A549 (cell line): ENCODE data around the gene KDM6A. TPM values are rescaled to one million over a fixed set of nuclear protein-coding genes. Genes with fewer than 3 reads are reported as not detected.

Experiments used
- ATAC-seq, 2 experiments: fragments of 200-7000 bp in 1 of 2; fragments of >200 bp in 1 of 2; cut with Nextera tagmentation in 1 of 2; cut with Tn5 transposase in 1 of 2; 3 replicates each; pipeline versions ENCODE4 v1.8.0 to v1.9.1; 2018 to 2020; ENCODE audit warnings: mild to moderate bottlenecking in 1 of 2, moderate library complexity in 1 of 2
- CTCF ChIA-PET: fragments of 300-600 bp; sonication (Branson Sonifier 250); formaldehyde crosslinking; extraction: SDS; loops from one replicate; lab custom pipeline; 2021; ENCODE audit warnings: antibody characterized with exemption, inconsistent platforms; lab: Yijun Ruan, JAX
- POLR2A ChIA-PET: fragments of 350-600 bp; formaldehyde crosslinking; extraction: SDS; loops from one replicate; lab custom pipeline; 2021; ENCODE audit warnings: antibody characterized with exemption, inconsistent platforms; lab: Yijun Ruan, JAX
- DNase-seq, 2 experiments: peaks; one replicate each; pipeline versions ENCODE4 v3.0.0 to v3.0.0-alpha.2; 2011 to 2016; ENCODE audit warnings: low read depth in 1 of 2, low spot score in 1 of 2
- FAIRE-seq: peaks from 2 replicates; lab custom pipeline; 2011; peaks lifted over from hg19 to GRCh38; lab: Jason Lieb, UNC
- H3K27ac ChIP-seq, 2 experiments: fragments of >200 bp; sonication (Bioruptor Twin); formaldehyde crosslinking; 3 replicates each; pipeline ENCODE4 v1.5.1; 2016 to 2017
- H3K4me1 ChIP-seq: fragments of >200 bp; sonication (Bioruptor Twin); formaldehyde crosslinking; 3 replicates; pipeline ENCODE4 v1.6.1; 2016
- H3K4me2 ChIP-seq: fragments of >200 bp; sonication (Bioruptor Twin); formaldehyde crosslinking; 3 replicates; pipeline ENCODE4 v1.6.1; 2016
- H3K4me3 ChIP-seq: fragments of >200 bp; sonication (Bioruptor Twin); formaldehyde crosslinking; 3 replicates; pipeline ENCODE4 v1.5.1; 2016
- H3K9me3 ChIP-seq: fragments of >200 bp; sonication (Bioruptor Twin); formaldehyde crosslinking; 3 replicates; pipeline ENCODE4 v1.6.1; 2016
- CBX2 ChIP-seq: fragments of 200-600 bp; sonication (generic); IDR thresholded peaks from 2 replicates; pipeline ENCODE4 v1.6.1; 2016; ENCODE audit warnings: low read depth, mild to moderate bottlenecking, borderline replicate concordance
- CHD2 ChIP-seq: fragments of 150-350 bp; IDR thresholded peaks from 2 replicates; pipeline ENCODE4 v1.6.1; 2014; ENCODE audit warnings: low read length; ENCODE audit not compliant: partially characterized antibody
- CHD4 ChIP-seq: fragments of 200-600 bp; sonication (generic); IDR thresholded peaks from 2 replicates; pipeline ENCODE4 v1.6.1; 2016; ENCODE audit warnings: antibody characterized with exemption, mild to moderate bottlenecking, borderline replicate concordance
- EHMT2 ChIP-seq: fragments of 200-600 bp; sonication (generic); IDR thresholded peaks from 2 replicates; pipeline ENCODE4 v1.6.1; 2016; ENCODE audit warnings: antibody characterized with exemption, low read depth, mild to moderate bottlenecking, moderate library complexity
- EP300 ChIP-seq, 2 experiments: fragments of >200 bp; sonication (Bioruptor Twin); formaldehyde crosslinking; IDR thresholded peaks; 2 replicates in 1 of 2; 3 replicates in 1 of 2; pipeline ENCODE4 v1.6.1; 2016 to 2017
- ESRRA ChIP-seq: fragments of 150-350 bp; IDR thresholded peaks from 2 replicates; pipeline ENCODE4 v1.6.1; 2014; ENCODE audit warnings: mild to moderate bottlenecking, low read length, borderline replicate concordance
- HEYL ChIP-seq: fragments of 250-450 bp; sonication (Bioruptor Pico); IDR thresholded peaks from 2 replicates; pipeline ENCODE4 v1.8.0; 2021; ENCODE audit warnings: mild to moderate bottlenecking, moderate library complexity
- HMGXB4 ChIP-seq: fragments of 250-450 bp; sonication (Bioruptor Pico); IDR thresholded peaks from 2 replicates; pipeline ENCODE4 v1.5.0; 2021; ENCODE audit warnings: mild to moderate bottlenecking, moderate library complexity, borderline replicate concordance
- HOXA7 ChIP-seq: fragments of 250-450 bp; sonication (Bioruptor Pico); IDR thresholded peaks from 2 replicates; pipeline ENCODE4 v1.5.0; 2020; ENCODE audit warnings: mild to moderate bottlenecking, moderate library complexity
- HOXB13 ChIP-seq: fragments of 250-450 bp; sonication (Bioruptor Pico); IDR thresholded peaks from 2 replicates; pipeline ENCODE4 v1.5.0; 2020; ENCODE audit warnings: low read depth, mild to moderate bottlenecking, moderate library complexity
- JUNB ChIP-seq: fragments of >200 bp; sonication (Bioruptor Twin); formaldehyde crosslinking; IDR thresholded peaks from 2 replicates; pipeline ENCODE4 v1.6.1; 2016
- KDM1A ChIP-seq: fragments of 200-600 bp; sonication (generic); IDR thresholded peaks from 2 replicates; pipeline ENCODE4 v1.6.1; 2016; ENCODE audit warnings: low read depth, mild to moderate bottlenecking
- KDM5A ChIP-seq: fragments of 200-600 bp; sonication (generic); IDR thresholded peaks from 2 replicates; pipeline ENCODE4 v1.6.1; 2016; ENCODE audit warnings: antibody characterized with exemption, mild to moderate bottlenecking
- NPAS2 ChIP-seq: fragments of 250-450 bp; sonication (Bioruptor Pico); IDR thresholded peaks from 2 replicates; pipeline ENCODE4 v1.8.0; 2022; ENCODE audit warnings: mild to moderate bottlenecking, moderate library complexity, borderline replicate concordance
- NR3C1 ChIP-seq: fragments of >200 bp; sonication (Bioruptor Twin); formaldehyde crosslinking; IDR thresholded peaks from 3 replicates; pipeline ENCODE4 v1.6.1; 2017
- PHF8 ChIP-seq: fragments of 200-600 bp; sonication (generic); IDR thresholded peaks from 2 replicates; pipeline ENCODE4 v1.6.1; 2016; ENCODE audit warnings: low read depth, mild to moderate bottlenecking, antibody characterized with exemption, moderate library complexity, borderline replicate concordance
- POLR2A ChIP-seq: IDR thresholded peaks from 2 replicates; pipeline ENCODE4 v1.6.1; 2012; ENCODE audit warnings: mild to moderate bottlenecking, low read length
- RARB ChIP-seq: fragments of 250-450 bp; sonication (Bioruptor Pico); IDR thresholded peaks from 2 replicates; pipeline ENCODE4 v1.8.0; 2021; ENCODE audit warnings: mild to moderate bottlenecking, moderate library complexity
- RCOR1 ChIP-seq: fragments of 150-350 bp; IDR thresholded peaks from 2 replicates; pipeline ENCODE4 v1.6.1; 2014; ENCODE audit warnings: antibody characterized with exemption, low read length, low read depth
- RNF2 ChIP-seq: fragments of 200-600 bp; sonication (generic); IDR thresholded peaks from 2 replicates; pipeline ENCODE4 v1.6.1; 2016; ENCODE audit warnings: low read depth, mild to moderate bottlenecking, antibody characterized with exemption, moderate library complexity, borderline replicate concordance
- SMC3 ChIP-seq: fragments of >200 bp; sonication (Bioruptor Twin); formaldehyde crosslinking; IDR thresholded peaks from 3 replicates; pipeline ENCODE4 v1.6.1; 2018; ENCODE audit warnings: inconsistent platforms
- SREBF2 ChIP-seq: fragments of 450-650 bp; IDR thresholded peaks from 2 replicates; pipeline ENCODE4 v1.6.1; 2014; ENCODE audit warnings: mild to moderate bottlenecking, moderate library complexity
- ZFP36 ChIP-seq: fragments of 450-650 bp; IDR thresholded peaks from 2 replicates; pipeline ENCODE4 v1.6.1; 2014; ENCODE audit warnings: borderline replicate concordance; ENCODE audit not compliant: partially characterized antibody
- WGBS: methylation state at CpG from one replicate; pipeline ENCODE4 v1.1.6; 2017; ENCODE audit errors: missing lambda C conversion rate; 5-methylcytosine and 5-hydroxymethylcytosine counted together
- polyA plus RNA-seq, 4 experiments: library from polyadenylated mRNA; depleted of rRNA in 3 of 4; stranded (reverse); fragments of >200 nt; fragmentation: RNase III in 1 of 4; extraction: RNeasy Plus Mini Kit Qiagen cat#74134 plus additional on column Dnase treatment in 1 of 4; gene quantifications; 2 replicates in 3 of 4; 3 replicates in 1 of 4; pipeline ENCODE4 v1.2.3, GENCODE V29; 2011 to 2017
- TF ChIP-seq, protein P1 (sequence below): fragments of 450-650 bp; IDR thresholded peaks from 2 replicates; pipeline ENCODE4 v1.6.1; 2014; ENCODE audit warnings: antibody characterized with exemption
- TF ChIP-seq, protein P2 (sequence below): fragments of 200-600 bp; sonication (generic); IDR thresholded peaks from 2 replicates; pipeline ENCODE4 v1.6.1; 2016; ENCODE audit warnings: antibody characterized with exemption, mild to moderate bottlenecking, moderate library complexity

Gene KDM6A
- polyA plus RNA-seq, 2 of the 4 experiments (the other 2 are of a cell fraction): 9.3 to 18.4 TPM

DNA sequence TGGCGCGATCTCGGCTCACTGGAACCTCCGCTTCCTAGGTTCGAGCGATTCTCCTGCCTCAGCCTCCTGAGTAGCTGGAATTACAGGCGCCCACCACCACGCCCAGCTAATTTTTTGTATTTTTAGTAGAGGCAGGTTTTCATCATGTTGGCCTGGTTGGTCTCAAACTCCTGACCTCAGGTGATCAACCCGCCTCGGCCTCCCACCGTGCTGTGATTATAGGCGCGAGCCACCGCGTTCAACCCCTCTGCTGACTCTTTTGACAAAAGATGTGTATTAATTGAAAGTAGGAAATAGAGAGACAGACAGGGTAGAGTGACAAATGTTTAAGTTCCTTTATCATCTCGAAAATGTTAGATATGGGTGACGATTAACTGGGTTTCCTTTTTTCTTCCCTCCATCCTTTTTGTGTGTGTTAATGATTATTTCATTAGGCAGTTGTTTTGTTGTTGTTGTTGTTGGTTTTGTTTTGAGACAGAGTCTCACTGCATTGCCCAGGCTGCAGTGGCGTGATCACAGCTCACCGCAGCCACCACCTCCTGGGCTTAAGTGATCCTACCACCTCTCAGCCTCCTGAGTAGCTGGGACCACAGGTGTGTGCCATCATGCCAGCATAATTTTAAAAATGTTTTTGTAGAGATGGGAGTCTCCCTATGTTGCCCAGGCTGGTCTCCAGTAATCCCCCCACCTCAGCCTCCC is 79.5 kb downstream of the KDM6A start:
- no peaks in the 10 kb centered on the region for H3K9me3 ChIP-seq
- no peak for ATAC-seq
- DNase-seq: no peak
- WGBS: 97% methylated on average over 18 of the region's 19 CpGs
- CTCF ChIA-PET: no interaction called here
- TF ChIP-seq KDM1A (no peak), CHD4 (no peak), HOXA7 (CRISPR knock-in tag) (no peak), KDM5A (no peak), NPAS2 (CRISPR knock-in tag) (no peak), SMC3 (no peak), RCOR1 (no peak), JUNB (no peak), NR3C1 (no peak), RNF2 (no peak), EP300 (IDR thresholded peaks at IDR 0.05) (no peak), POLR2A (no peak), PHF8 (no peak), ESRRA (no peak)
- TF ChIP-seq, all 56 proteins: peak for 0
- no peak for FAIRE-seq
- Histone ChIP-seq H3K27ac (no peak overlapping the region), H3K4me3 (no peak overlapping the region), H3K4me1 (peaks cover 33% of the 10 kb centered on the region), H3K4me2 (no peak overlapping the region)
- POLR2A ChIA-PET: no interaction called here

DNA sequence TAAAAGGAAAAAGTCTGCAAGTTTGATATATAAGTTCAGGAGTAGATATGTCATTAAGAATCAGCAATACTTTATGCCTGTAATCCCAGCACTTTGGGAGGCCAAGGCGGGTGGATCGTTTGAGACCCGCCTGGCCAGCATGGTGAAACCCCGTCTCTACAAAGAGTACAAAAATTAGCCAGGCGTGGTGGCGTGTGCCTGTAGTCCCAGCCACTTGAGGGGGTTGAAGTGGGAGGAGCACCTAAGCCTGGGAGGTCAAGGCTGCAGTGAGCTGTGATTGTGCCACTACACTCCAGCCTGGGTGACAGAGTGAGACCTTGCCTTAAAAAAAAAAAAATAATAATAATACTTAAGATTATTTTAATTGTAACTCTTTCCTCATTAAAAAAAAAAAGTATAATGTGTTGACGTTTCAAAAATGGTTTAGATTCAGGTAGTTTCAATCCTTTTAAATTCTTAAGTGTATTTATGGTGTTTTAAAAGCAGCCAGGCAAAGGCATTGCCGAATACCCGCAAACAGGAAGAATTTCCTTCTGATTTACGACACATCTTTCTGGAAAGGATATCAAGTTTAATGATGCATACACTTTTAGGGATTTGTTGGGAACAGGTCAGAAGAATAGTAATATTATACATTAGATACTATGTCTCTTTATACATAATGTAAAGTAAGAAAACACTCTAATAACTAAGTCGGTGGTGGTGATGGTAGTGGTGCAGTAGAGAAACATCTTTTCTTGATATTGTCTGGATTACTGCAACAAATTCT is 80.9 kb downstream of the KDM6A start:
- H3K9me3 ChIP-seq: no peaks in the 10 kb centered on the region
- WGBS: 79% methylated on average over 11 of the region's 11 CpGs
- TF ChIP-seq PHF8 (no peak), HEYL (no peak), HOXA7 (CRISPR knock-in tag) (no peak), HOXB13 (CRISPR knock-in tag) (no peak), HMGXB4 (no peak), POLR2A (no peak), RARB (no peak), ZFP36 (no peak), EHMT2 (no peak), JUNB (no peak), CHD2 (no peak), SMC3 (no peak), CBX2 (no peak), KDM5A (no peak), SREBF2 (no peak)
- TF ChIP-seq, protein P1, sequence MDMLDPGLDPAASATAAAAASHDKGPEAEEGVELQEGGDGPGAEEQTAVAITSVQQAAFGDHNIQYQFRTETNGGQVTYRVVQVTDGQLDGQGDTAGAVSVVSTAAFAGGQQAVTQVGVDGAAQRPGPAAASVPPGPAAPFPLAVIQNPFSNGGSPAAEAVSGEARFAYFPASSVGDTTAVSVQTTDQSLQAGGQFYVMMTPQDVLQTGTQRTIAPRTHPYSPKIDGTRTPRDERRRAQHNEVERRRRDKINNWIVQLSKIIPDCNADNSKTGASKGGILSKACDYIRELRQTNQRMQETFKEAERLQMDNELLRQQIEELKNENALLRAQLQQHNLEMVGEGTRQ: no peak
- TF ChIP-seq, protein P2, sequence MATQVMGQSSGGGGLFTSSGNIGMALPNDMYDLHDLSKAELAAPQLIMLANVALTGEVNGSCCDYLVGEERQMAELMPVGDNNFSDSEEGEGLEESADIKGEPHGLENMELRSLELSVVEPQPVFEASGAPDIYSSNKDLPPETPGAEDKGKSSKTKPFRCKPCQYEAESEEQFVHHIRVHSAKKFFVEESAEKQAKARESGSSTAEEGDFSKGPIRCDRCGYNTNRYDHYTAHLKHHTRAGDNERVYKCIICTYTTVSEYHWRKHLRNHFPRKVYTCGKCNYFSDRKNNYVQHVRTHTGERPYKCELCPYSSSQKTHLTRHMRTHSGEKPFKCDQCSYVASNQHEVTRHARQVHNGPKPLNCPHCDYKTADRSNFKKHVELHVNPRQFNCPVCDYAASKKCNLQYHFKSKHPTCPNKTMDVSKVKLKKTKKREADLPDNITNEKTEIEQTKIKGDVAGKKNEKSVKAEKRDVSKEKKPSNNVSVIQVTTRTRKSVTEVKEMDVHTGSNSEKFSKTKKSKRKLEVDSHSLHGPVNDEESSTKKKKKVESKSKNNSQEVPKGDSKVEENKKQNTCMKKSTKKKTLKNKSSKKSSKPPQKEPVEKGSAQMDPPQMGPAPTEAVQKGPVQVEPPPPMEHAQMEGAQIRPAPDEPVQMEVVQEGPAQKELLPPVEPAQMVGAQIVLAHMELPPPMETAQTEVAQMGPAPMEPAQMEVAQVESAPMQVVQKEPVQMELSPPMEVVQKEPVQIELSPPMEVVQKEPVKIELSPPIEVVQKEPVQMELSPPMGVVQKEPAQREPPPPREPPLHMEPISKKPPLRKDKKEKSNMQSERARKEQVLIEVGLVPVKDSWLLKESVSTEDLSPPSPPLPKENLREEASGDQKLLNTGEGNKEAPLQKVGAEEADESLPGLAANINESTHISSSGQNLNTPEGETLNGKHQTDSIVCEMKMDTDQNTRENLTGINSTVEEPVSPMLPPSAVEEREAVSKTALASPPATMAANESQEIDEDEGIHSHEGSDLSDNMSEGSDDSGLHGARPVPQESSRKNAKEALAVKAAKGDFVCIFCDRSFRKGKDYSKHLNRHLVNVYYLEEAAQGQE: no peak
- DNase-seq (no peak), ATAC-seq (no peak), FAIRE-seq (no peak)
- no peak overlapping the region for H3K27ac ChIP-seq
- peaks cover 33% of the 10 kb centered on the region for H3K4me1 ChIP-seq
- ChIA-PET CTCF (no interaction called here), POLR2A (no interaction called here)
- peak overlapping the region; percentile 51; the same call in 2 of the 3 replicates for H3K4me2 ChIP-seq
- H3K4me3 ChIP-seq: no peak overlapping the region
